D721Med (cell line): ENCODE measurements around the gene SLC22A15.
"Not testable (repeated sequence)": the region's sequence is repeated elsewhere in the genome, so short reads cannot be mapped to it uniquely, and the experiment has no call there.

Experiments used
- DNase-seq: peaks from one replicate; pipeline ENCODE4 v3.0.0; 2011; ENCODE audit warnings: low spot score; ENCODE audit not compliant: insufficient read length
- FAIRE-seq: peaks from 2 replicates; lab custom pipeline; 2011; peaks lifted over from hg19 to GRCh38; lab: Jason Lieb, UNC
- TF ChIP-seq, protein P1 (sequence below): IDR thresholded peaks from 2 replicates; pipeline ENCODE4 v1.5.1; 2012; ENCODE audit warnings: mild to moderate bottlenecking, control low read depth; ENCODE audit not compliant: insufficient read depth; ENCODE audit errors: missing control alignments

The SLC22A15 gene

DNA sequence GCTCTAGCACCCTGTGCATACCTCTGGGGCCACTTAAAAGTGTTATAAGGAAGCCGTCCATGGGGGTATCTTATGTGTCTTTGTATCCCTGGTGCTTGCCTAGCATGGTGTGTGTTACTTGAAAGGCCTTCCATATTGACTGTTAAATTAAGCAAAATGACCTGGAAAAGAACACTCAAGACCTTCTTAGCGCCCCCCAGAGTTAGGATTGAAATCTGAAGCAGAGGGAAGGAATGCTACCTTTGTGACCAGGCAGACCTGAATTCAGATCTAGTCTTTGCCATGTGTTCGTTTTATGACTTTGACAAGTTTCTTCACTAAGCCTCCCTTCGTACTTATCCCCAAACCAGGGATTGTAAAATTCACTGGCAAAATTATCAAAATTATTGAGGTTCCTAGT is 59.9 kb downstream of the SLC22A15 start:
- FAIRE-seq, result no peak
- TF ChIP-seq, protein P1, sequence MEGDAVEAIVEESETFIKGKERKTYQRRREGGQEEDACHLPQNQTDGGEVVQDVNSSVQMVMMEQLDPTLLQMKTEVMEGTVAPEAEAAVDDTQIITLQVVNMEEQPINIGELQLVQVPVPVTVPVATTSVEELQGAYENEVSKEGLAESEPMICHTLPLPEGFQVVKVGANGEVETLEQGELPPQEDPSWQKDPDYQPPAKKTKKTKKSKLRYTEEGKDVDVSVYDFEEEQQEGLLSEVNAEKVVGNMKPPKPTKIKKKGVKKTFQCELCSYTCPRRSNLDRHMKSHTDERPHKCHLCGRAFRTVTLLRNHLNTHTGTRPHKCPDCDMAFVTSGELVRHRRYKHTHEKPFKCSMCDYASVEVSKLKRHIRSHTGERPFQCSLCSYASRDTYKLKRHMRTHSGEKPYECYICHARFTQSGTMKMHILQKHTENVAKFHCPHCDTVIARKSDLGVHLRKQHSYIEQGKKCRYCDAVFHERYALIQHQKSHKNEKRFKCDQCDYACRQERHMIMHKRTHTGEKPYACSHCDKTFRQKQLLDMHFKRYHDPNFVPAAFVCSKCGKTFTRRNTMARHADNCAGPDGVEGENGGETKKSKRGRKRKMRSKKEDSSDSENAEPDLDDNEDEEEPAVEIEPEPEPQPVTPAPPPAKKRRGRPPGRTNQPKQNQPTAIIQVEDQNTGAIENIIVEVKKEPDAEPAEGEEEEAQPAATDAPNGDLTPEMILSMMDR, result no peak
- no peak for DNase-seq

- TF ChIP-seq, protein P1, result no peak
These were observed 62.4 kb downstream of the SLC22A15 start for GRCh38 chr1:116038679-116039078.

DNA sequence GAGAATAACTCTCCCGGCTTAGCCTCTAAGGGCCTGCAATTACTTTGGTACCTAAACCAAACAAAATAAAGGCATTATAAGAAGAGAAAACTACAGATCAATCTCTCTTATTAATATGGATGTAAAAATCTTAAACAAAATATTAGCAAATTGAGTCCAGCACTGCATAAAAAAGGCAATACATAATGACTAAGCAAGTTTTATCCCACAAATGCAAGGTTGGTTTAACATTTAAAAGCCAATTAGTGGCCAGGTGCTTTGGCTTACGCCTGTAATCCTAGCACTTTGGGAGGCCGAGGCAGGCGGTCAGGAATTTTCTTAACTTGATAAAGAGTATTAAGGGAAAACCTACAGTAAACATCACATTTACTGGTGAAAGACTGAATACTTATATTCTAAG is 67.8 kb downstream of the SLC22A15 start:
- no peak for FAIRE-seq

More at GRCh38 chr1:116038679-116039078, 62.4 kb downstream of the SLC22A15 start:
- no peak for DNase-seq
- no peak for FAIRE-seq

DNA sequence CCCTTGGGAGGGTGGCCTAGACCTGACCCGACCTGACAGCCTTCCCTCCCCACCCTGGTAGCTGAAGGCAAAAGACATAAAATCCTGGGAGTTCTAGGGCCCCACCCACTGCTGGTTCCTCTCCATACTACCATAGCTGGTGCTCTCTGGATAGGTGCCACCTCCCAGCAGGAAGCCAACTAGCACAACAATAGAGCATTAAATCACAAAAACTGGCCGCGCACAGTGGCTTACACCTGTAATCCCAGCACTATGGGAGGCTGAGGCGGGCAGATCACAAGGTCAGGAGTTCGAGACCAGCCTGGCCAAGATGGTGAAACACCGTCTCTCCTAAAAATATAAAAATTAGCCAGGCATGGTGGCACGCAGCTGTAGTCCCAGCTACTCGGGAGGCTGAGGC is 70.6 kb downstream of the SLC22A15 start:
- FAIRE-seq, DNase-seq: not testable (repeated sequence)

More for the DNA sequence above, 67.8 kb downstream of the SLC22A15 start:
- TF ChIP-seq, protein P1, result no peak
- no peak for DNase-seq

- not testable (repeated sequence) for FAIRE-seq, DNase-seq
These were observed 75.6 kb downstream of the SLC22A15 start for GRCh38 chr1:116051896-116052295.

GRCh38 chr1:116062201-116062600 is 85.9 kb downstream of the SLC22A15 start:
- DNase-seq (no peak), FAIRE-seq (no peak)
- TF ChIP-seq, protein P1, result no peak

DNA sequence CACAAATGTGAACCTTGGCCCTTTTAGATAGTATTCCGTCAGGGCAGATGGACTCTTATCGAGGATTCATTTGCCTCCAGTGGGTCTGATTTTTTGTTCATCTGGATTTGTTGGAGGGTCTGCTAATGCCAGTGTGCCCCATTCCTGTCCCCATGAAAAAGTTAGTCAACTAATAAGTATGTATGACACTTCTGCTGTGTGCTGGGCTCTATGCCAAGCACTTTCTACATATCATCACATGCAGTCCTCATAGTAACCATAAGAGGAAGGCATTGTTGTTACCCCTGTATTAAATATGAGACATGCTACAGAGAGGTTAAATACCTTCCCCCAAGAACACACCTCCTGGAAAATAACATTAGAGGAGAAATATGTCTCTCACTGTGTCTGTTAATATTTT is 88.3 kb downstream of the SLC22A15 start:
- no peak for DNase-seq
- no peak for FAIRE-seq
- TF ChIP-seq, protein P1, result no peak

DNA sequence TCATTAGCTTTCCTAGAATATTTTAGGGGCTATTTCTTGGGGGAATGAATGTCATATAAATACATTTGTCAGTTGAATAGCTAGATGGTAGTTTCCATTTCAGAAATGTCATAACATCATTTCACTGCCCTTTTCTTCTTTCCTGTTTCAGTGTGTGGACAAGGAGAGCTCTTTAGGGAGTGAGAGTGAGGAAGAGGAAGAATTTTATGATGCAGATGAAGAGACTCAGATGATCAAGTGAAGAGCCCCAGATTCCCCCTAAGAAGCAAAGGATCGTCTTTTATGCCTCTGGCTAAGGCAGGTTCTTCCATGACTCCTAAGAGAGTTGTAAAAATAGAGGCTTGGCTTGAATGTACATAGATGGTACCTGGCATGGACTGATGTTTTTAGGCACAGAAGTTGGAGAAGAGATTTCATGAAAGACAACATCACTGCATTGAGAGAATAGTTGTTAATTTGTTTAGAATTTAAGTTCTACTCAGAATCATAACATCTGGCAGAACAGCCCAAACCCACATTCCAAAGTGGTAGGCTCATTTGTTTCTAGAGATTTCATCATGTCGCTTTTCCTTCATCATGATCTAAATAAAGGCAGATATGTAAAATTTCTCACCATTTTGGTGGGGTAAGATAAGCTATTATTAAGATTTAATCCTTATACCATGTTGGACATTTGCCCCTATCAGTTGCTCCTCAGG is 90.7 kb downstream of the SLC22A15 start:
- FAIRE-seq (no peak), DNase-seq (no peak)
- TF ChIP-seq, protein P1, result no peak
